Neutrophil (primary cell): ENCODE measurements around the gene LCK.

Experiments used
- H3K27ac ChIP-seq: fragments of 200-600 bp; sonication (generic); 2 replicates; pipeline ENCODE4 v1.5.1; 2016; ENCODE audit warnings: mild to moderate bottlenecking, moderate library complexity
- H3K27me3 ChIP-seq: fragments of 200-600 bp; sonication (generic); 2 replicates; pipeline ENCODE4 v1.6.0; 2016; ENCODE audit warnings: mild to moderate bottlenecking
- H3K36me3 ChIP-seq: fragments of 200-600 bp; sonication (generic); 2 replicates; pipeline ENCODE4 v1.5.1; 2017
- H3K4me1 ChIP-seq, 2 experiments: fragments of 200-600 bp in 1 of 2; sonication (generic) in 1 of 2; 1 replicate in 1 of 2; 2 replicates in 1 of 2; pipeline versions ENCODE4 v1.5.1 to v1.6.1; 2013 to 2016; ENCODE audit warnings: low read depth in 1 of 2, low read length in 1 of 2, mild to moderate bottlenecking in 1 of 2, moderate library complexity in 1 of 2; ENCODE audit not compliant: control insufficient read depth in 1 of 2, insufficient read depth in 1 of 2
- H3K4me3 ChIP-seq, 2 experiments: fragments of 200-600 bp in 1 of 2; sonication (generic) in 1 of 2; 1 replicate in 1 of 2; 2 replicates in 1 of 2; pipeline ENCODE4 v1.5.1; 2013 to 2016; ENCODE audit warnings: low read depth in 1 of 2, low read length in 1 of 2, mild to moderate bottlenecking in 1 of 2, moderate library complexity in 1 of 2
- H3K9me3 ChIP-seq: fragments of 200-600 bp; sonication (generic); 2 replicates; pipeline ENCODE4 v1.5.1; 2016
- CTCF ChIP-seq: fragments of 200-600 bp; sonication (generic); IDR thresholded peaks from 2 replicates; pipeline ENCODE4 v1.5.1; 2016; ENCODE audit warnings: antibody characterized with exemption

Gene LCK

GRCh38 chr1:32215629-32216480 lies 35.2 kb upstream of the LCK start:
- H3K27me3 ChIP-seq = no peaks in the 10 kb centered on the region
- H3K4me1 ChIP-seq = peaks cover 3 to 4% of the 10 kb centered on the region in 2 experiments
- no peaks in the 10 kb centered on the region for H3K9me3 ChIP-seq
- H3K36me3 ChIP-seq = peaks cover 75% of the 10 kb centered on the region
- peak overlapping the region; percentile 5 for H3K27ac ChIP-seq
- peak; percentile 33 for TF ChIP-seq CTCF
- H3K4me3 ChIP-seq = no peak overlapping the region

- TF ChIP-seq CTCF = no peak
- Histone ChIP-seq H3K27me3 (no peaks in the 10 kb centered on the region), H3K9me3 (no peaks in the 10 kb centered on the region), H3K4me1 (peaks cover 10 to 11% of the 10 kb centered on the region in 2 experiments), H3K4me3 (no peak overlapping the region), H3K27ac (peak overlapping the region; percentile 5), H3K36me3 (peaks cover 76% of the 10 kb centered on the region)
Observed at GRCh38 chr1:32216566-32216965, 34.5 kb upstream of the LCK start.

GRCh38 chr1:32219022-32219421 lies 32.0 kb upstream of the LCK start:
- H3K9me3 ChIP-seq = no peaks in the 10 kb centered on the region
- H3K4me1 ChIP-seq = peaks cover 19 to 26% of the 10 kb centered on the region in 2 experiments
- no peak overlapping the region for H3K27ac ChIP-seq
- no peak overlapping the region for H3K4me3 ChIP-seq
- H3K36me3 ChIP-seq = peaks cover 60% of the 10 kb centered on the region
- H3K27me3 ChIP-seq = no peaks in the 10 kb centered on the region
- TF ChIP-seq CTCF = no peak

- peak overlapping the region; percentile 80 to 99 for H3K4me3 ChIP-seq
- H3K9me3 ChIP-seq = no peaks in the 10 kb centered on the region
- peak overlapping the region; percentile 86 for H3K27ac ChIP-seq
- TF ChIP-seq CTCF = no peak
- H3K4me1 ChIP-seq = peaks cover 19 to 26% of the 10 kb centered on the region in 2 experiments
- peaks cover 48% of the 10 kb centered on the region for H3K36me3 ChIP-seq
- no peaks in the 10 kb centered on the region for H3K27me3 ChIP-seq
Observed at GRCh38 chr1:32220746-32221580, 30.1 kb upstream of the LCK start.

- no peak for TF ChIP-seq CTCF
- Histone ChIP-seq H3K9me3 (no peaks in the 10 kb centered on the region), H3K27me3 (no peaks in the 10 kb centered on the region), H3K4me1 (peaks cover 19 to 26% of the 10 kb centered on the region in 2 experiments), H3K27ac (peak overlapping the region; percentile 86), H3K4me3 (peak overlapping the region; percentile 80 to 99), H3K36me3 (peaks cover 46% of the 10 kb centered on the region)
Observed at GRCh38 chr1:32221581-32221979, 29.5 kb upstream of the LCK start.
